ENCODE results near the gene KIRREL3. TPM values are rescaled to one million over a fixed set of nuclear protein-coding genes. Genes with fewer than 3 reads are reported as not detected.

The KIRREL3 gene
- total and polyA plus RNA-seq, 3 experiments from 2014 or later, result not detected

DNA sequence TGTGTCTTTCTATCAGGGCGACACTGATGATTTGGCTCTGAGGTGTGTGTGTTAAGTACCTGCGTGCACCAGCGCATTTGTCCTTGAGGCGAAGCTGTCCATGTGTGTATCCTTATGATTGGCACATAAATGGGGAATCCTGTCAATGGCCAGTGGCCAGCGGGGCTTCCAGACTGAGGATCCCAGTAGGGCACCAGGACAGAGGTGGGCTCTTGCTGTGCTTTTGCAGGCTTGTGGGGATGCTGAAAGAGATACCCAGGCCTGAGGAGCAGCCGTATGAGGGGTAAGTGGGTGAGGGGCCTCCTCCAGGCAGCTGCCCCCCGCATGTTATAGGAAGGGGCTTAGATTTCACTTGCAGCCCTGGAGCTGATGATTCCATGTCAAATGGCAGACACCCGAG, 488.3 kb downstream of the KIRREL3 start:
- Mint-ChIP-seq H3K4me3 (no peak overlapping the region), H3K36me3 (no peaks in the 10 kb centered on the region), H3K27me3 (peaks cover 25 to 44% of the 10 kb centered on the region in 2 donors), H3K4me1 (no peaks in the 10 kb centered on the region), H3K9me3 (peaks cover 0 to 2% (median 0%) of the 10 kb centered on the region in 5 donors), H3K27ac (no peak overlapping the region)
- CTCF ChIA-PET, result interaction anchor here (1.1 kb wide), 1 partner anchor 32 kb away, joined by 3 read pairs; no protein-coding TSS in a partner anchor
- H3K27ac ChIP-seq (ENCODE audit: low read depth, low read length), result no peak overlapping the region
- no peaks in the 10 kb centered on the region for H3K27me3 ChIP-seq (ENCODE audit: insufficient read depth, low read length, poor library complexity, severe bottlenecking)
- no peaks in the 10 kb centered on the region for H3K9me3 ChIP-seq (ENCODE audit: low read length)
- H3K36me3 ChIP-seq (ENCODE audit: insufficient read depth, low read length), result no peaks in the 10 kb centered on the region
- DNase-seq, result no peak
- no peak overlapping the region for H3K4me3 ChIP-seq (ENCODE audit: low read length)
- POLR2A ChIA-PET, result no interaction called here
- H3K4me1 ChIP-seq (ENCODE audit: insufficient read depth, low read length), result no peaks in the 10 kb centered on the region

- DNase-seq, result no peak
- Mint-ChIP-seq H3K27me3 (peaks cover 22 to 48% of the 10 kb centered on the region in 2 donors), H3K36me3 (no peaks in the 10 kb centered on the region), H3K27ac (no peak overlapping the region), H3K9me3 (peaks cover 0 to 4% (median 2%) of the 10 kb centered on the region in 5 donors), H3K4me1 (no peaks in the 10 kb centered on the region), H3K4me3 (no peak overlapping the region)
- Histone ChIP-seq H3K9me3 (ENCODE audit: low read length) (no peaks in the 10 kb centered on the region), H3K27ac (ENCODE audit: low read depth, low read length) (no peak overlapping the region), H3K4me3 (ENCODE audit: low read length) (no peak overlapping the region), H3K4me1 (ENCODE audit: insufficient read depth, low read length) (no peaks in the 10 kb centered on the region), H3K36me3 (ENCODE audit: insufficient read depth, low read length) (no peaks in the 10 kb centered on the region), H3K27me3 (ENCODE audit: insufficient read depth, low read length, poor library complexity, severe bottlenecking) (no peaks in the 10 kb centered on the region)
- POLR2A ChIA-PET, result no interaction called here
- CTCF ChIA-PET, result no interaction called here
Measured at GRCh38 chr11:126511475-126512115, 489.0 kb downstream of the KIRREL3 start.

GRCh38 chr11:126510621-126511370, 489.8 kb downstream of the KIRREL3 start:
- no peak overlapping the region for H3K27ac ChIP-seq (ENCODE audit: low read depth, low read length)
- H3K9me3 Mint-ChIP-seq, result peaks cover 0 to 5% (median 3%) of the 10 kb centered on the region in 5 donors

DNA sequence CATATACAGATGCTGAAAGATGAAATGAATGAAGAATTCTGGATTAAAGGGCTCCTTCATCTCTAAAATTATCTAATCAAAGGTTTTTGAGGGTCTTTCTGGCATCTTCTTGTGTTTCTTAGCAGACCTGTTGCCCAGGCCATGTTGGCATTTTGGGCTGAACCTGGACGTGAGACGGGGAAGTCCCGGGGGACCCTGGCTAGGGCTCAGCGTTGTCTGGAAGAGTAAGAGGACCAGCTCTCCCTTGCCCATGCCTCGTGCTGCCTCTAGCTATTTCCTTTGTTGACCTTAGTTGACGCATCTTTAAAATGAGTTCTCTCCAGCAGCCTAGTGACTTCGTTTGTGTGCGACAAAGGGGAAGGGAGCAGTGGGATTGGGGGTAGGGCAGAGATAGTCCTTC, 492.9 kb downstream of the KIRREL3 start:
- Histone ChIP-seq H3K4me1 (ENCODE audit: insufficient read depth, low read length) (no peaks in the 10 kb centered on the region), H3K27ac (ENCODE audit: low read depth, low read length) (no peak overlapping the region), H3K9me3 (ENCODE audit: low read length) (no peaks in the 10 kb centered on the region), H3K4me3 (ENCODE audit: low read length) (no peak overlapping the region), H3K27me3 (ENCODE audit: insufficient read depth, low read length, poor library complexity, severe bottlenecking) (no peaks in the 10 kb centered on the region), H3K36me3 (ENCODE audit: insufficient read depth, low read length) (no peaks in the 10 kb centered on the region)
- Mint-ChIP-seq H3K27me3 (peaks cover 16 to 49% of the 10 kb centered on the region in 2 donors), H3K9me3 (peaks cover 3 to 11% (median 8%) of the 10 kb centered on the region in 5 donors), H3K4me1 (no peaks in the 10 kb centered on the region), H3K27ac (no peak overlapping the region), H3K4me3 (no peak overlapping the region), H3K36me3 (no peaks in the 10 kb centered on the region)
- ChIA-PET CTCF (no interaction called here), POLR2A (no interaction called here)
- DNase-seq, result no peak

More at GRCh38 chr11:126510621-126511370, 489.8 kb downstream of the KIRREL3 start:
- ChIA-PET POLR2A (no interaction called here), CTCF (no interaction called here)
- no peaks in the 10 kb centered on the region for H3K36me3 ChIP-seq (ENCODE audit: insufficient read depth, low read length)
- no peaks in the 10 kb centered on the region for H3K36me3 Mint-ChIP-seq
- no peaks in the 10 kb centered on the region for H3K27me3 ChIP-seq (ENCODE audit: insufficient read depth, low read length, poor library complexity, severe bottlenecking)
- no peak overlapping the region for H3K27ac Mint-ChIP-seq
- no peak overlapping the region for H3K4me3 Mint-ChIP-seq
- peaks cover 21 to 44% of the 10 kb centered on the region in 2 donors for H3K27me3 Mint-ChIP-seq
- no peak overlapping the region for H3K4me3 ChIP-seq (ENCODE audit: low read length)
- peak in 1 of 5 donors; percentile 5 for DNase-seq
- H3K4me1 Mint-ChIP-seq, result no peaks in the 10 kb centered on the region
- no peaks in the 10 kb centered on the region for H3K9me3 ChIP-seq (ENCODE audit: low read length)
- no peaks in the 10 kb centered on the region for H3K4me1 ChIP-seq (ENCODE audit: insufficient read depth, low read length)

- Mint-ChIP-seq H3K27ac (no peak overlapping the region), H3K27me3 (peaks cover 19 to 55% of the 10 kb centered on the region in 2 donors), H3K36me3 (no peaks in the 10 kb centered on the region), H3K4me3 (no peak overlapping the region), H3K4me1 (no peaks in the 10 kb centered on the region), H3K9me3 (peaks cover 3 to 11% (median 8%) of the 10 kb centered on the region in 5 donors)
- ChIA-PET POLR2A (no interaction called here), CTCF (no interaction called here)
- DNase-seq, result no peak
- Histone ChIP-seq H3K9me3 (ENCODE audit: low read length) (no peaks in the 10 kb centered on the region), H3K27ac (ENCODE audit: low read depth, low read length) (no peak overlapping the region), H3K4me3 (ENCODE audit: low read length) (no peak overlapping the region), H3K27me3 (ENCODE audit: insufficient read depth, low read length, poor library complexity, severe bottlenecking) (no peaks in the 10 kb centered on the region), H3K36me3 (ENCODE audit: insufficient read depth, low read length) (no peaks in the 10 kb centered on the region), H3K4me1 (ENCODE audit: insufficient read depth, low read length) (no peaks in the 10 kb centered on the region)
Measured at GRCh38 chr11:126506789-126507188, 493.8 kb downstream of the KIRREL3 start.

DNA sequence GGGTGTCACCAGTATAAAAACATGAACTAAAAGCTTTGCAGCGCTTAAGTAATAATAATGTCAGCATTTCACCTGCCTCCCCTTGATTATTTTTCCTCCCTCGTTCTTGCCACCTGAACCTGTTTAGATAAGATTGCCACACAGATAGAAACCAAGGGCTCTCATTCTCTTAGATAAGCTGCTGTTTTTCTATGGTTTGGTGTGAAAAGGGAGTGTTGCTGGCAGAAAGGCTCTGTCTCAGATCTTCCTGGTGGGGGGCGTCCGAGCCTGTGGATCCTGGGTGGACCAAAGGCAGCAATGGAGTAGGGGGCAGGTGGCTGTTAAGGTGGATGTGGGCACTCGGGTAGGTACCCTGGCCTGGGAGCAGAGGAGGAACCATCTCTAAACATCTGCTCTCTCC, 497.6 kb downstream of the KIRREL3 start:
- no peak overlapping the region for H3K27ac ChIP-seq (ENCODE audit: low read depth, low read length)
- Mint-ChIP-seq H3K9me3 (peaks cover 3 to 11% (median 8%) of the 10 kb centered on the region in 5 donors), H3K4me1 (no peaks in the 10 kb centered on the region), H3K27ac (no peak overlapping the region), H3K4me3 (no peak overlapping the region), H3K27me3 (peaks cover 21 to 60% of the 10 kb centered on the region in 2 donors), H3K36me3 (no peaks in the 10 kb centered on the region)
- DNase-seq, result no peak
- no peaks in the 10 kb centered on the region for H3K9me3 ChIP-seq (ENCODE audit: low read length)
- no peaks in the 10 kb centered on the region for H3K4me1 ChIP-seq (ENCODE audit: insufficient read depth, low read length)
- H3K4me3 ChIP-seq (ENCODE audit: low read length), result no peak overlapping the region
- H3K27me3 ChIP-seq (ENCODE audit: insufficient read depth, low read length, poor library complexity, severe bottlenecking), result no peaks in the 10 kb centered on the region
- CTCF ChIA-PET, result interaction anchor here (1.8 kb wide), 1 partner anchor 22 kb away, joined by 8 read pairs; no protein-coding TSS in a partner anchor
- POLR2A ChIA-PET, result no interaction called here
- no peaks in the 10 kb centered on the region for H3K36me3 ChIP-seq (ENCODE audit: insufficient read depth, low read length)

DNA sequence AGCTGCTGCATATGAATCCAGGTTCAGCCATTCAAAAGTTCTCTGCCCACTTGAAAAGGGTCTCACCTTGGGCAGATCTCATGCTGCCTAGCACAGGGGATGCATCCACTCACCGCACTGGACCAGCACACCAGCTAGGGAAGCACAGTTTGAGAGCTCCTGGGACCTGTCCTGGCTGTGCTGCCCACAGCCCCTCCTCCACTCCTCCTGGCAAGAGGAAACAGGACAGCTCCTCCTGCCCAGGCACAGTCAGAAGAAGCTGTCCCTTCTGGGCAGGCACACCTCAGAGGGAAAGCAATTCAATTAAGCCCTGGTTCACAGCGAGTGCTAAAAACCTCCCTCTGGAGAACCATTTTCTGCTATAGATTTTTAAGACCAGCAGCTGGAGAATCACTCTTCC, 498.4 kb downstream of the KIRREL3 start:
- Histone ChIP-seq H3K27ac (ENCODE audit: low read depth, low read length) (no peak overlapping the region), H3K27me3 (ENCODE audit: insufficient read depth, low read length, poor library complexity, severe bottlenecking) (no peaks in the 10 kb centered on the region), H3K4me3 (ENCODE audit: low read length) (no peak overlapping the region), H3K9me3 (ENCODE audit: low read length) (no peaks in the 10 kb centered on the region), H3K36me3 (ENCODE audit: insufficient read depth, low read length) (no peaks in the 10 kb centered on the region), H3K4me1 (ENCODE audit: insufficient read depth, low read length) (no peaks in the 10 kb centered on the region)
- no peaks in the 10 kb centered on the region for H3K4me1 Mint-ChIP-seq
- H3K4me3 Mint-ChIP-seq, result no peak overlapping the region
- H3K27me3 Mint-ChIP-seq, result peaks cover 16 to 59% of the 10 kb centered on the region in 2 donors
- ChIA-PET POLR2A (no interaction called here), CTCF (interaction anchor here (1.8 kb wide), 1 partner anchor 21 kb away, joined by 8 read pairs; no protein-coding TSS in a partner anchor)
- H3K9me3 Mint-ChIP-seq, result peaks cover 3 to 11% (median 6%) of the 10 kb centered on the region in 5 donors
- H3K27ac Mint-ChIP-seq, result no peak overlapping the region
- H3K36me3 Mint-ChIP-seq, result no peaks in the 10 kb centered on the region
- DNase-seq, result no peak

GRCh38 chr11:126501641-126502040, 498.9 kb downstream of the KIRREL3 start:
- Histone ChIP-seq H3K27ac (ENCODE audit: low read depth, low read length) (no peak overlapping the region), H3K9me3 (ENCODE audit: low read length) (no peaks in the 10 kb centered on the region), H3K27me3 (ENCODE audit: insufficient read depth, low read length, poor library complexity, severe bottlenecking) (no peaks in the 10 kb centered on the region), H3K36me3 (ENCODE audit: insufficient read depth, low read length) (no peaks in the 10 kb centered on the region), H3K4me3 (ENCODE audit: low read length) (no peak overlapping the region), H3K4me1 (ENCODE audit: insufficient read depth, low read length) (no peaks in the 10 kb centered on the region)
- H3K36me3 Mint-ChIP-seq, result no peaks in the 10 kb centered on the region
- no peak overlapping the region for H3K4me3 Mint-ChIP-seq
- ChIA-PET CTCF (interaction anchor here (1.8 kb wide), 1 partner anchor 21 kb away, joined by 8 read pairs; no protein-coding TSS in a partner anchor), POLR2A (no interaction called here)
- H3K9me3 Mint-ChIP-seq, result peaks cover 2 to 11% (median 6%) of the 10 kb centered on the region in 5 donors
- no peaks in the 10 kb centered on the region for H3K4me1 Mint-ChIP-seq
- H3K27me3 Mint-ChIP-seq, result peaks cover 16 to 55% of the 10 kb centered on the region in 2 donors
- no peak for DNase-seq
- H3K27ac Mint-ChIP-seq, result no peak overlapping the region

All from CD8-positive, alpha-beta memory T cell (primary cell).